ENCODE data around the gene NME9.

Gene NME9

DNA sequence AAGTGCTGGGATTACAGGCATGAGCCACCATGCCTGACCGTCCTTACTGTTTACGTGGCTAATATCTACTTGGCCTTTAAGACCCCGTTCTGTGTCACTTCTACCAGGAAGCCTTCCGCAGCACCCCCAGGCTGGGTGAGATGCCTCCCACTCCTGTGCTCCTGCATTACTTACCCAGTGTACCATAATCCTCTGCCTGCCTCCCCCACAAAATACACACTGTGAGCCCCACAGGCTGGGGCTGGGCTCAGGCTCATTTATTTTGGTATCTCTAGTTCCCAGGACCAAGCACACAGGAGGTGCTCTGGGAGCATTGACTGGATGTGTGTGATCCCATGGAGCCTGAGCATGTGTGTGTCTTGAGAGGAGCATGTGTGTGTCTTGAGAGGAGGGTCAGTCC lies 33.7 kb upstream of the NME9 start:
- no peak for DNase-seq (ENCODE audit: extremely low spot score, insufficient read length, low read depth)
- FAIRE-seq, result no peak

GRCh38 chr3:138362538-138362937 lies 32.9 kb upstream of the NME9 start:
- FAIRE-seq (no peak), DNase-seq (ENCODE audit: extremely low spot score, insufficient read length, low read depth) (no peak)

GRCh38 chr3:138361561-138361971 lies 31.9 kb upstream of the NME9 start:
- FAIRE-seq (no peak), DNase-seq (ENCODE audit: extremely low spot score, insufficient read length, low read depth) (no peak)

- DNase-seq (ENCODE audit: extremely low spot score, insufficient read length, low read depth), result no peak
- FAIRE-seq, result no peak
These were observed 31.3 kb upstream of the NME9 start for GRCh38 chr3:138360869-138361525.

GRCh38 chr3:138359919-138360868 lies 30.5 kb upstream of the NME9 start:
- no peak for DNase-seq (ENCODE audit: extremely low spot score, insufficient read length, low read depth)
- no peak for FAIRE-seq

GRCh38 chr3:138359148-138359918 lies 29.7 kb upstream of the NME9 start:
- DNase-seq (ENCODE audit: extremely low spot score, insufficient read length, low read depth) (no peak), FAIRE-seq (no peak)

- DNase-seq (ENCODE audit: extremely low spot score, insufficient read length, low read depth) (no peak), FAIRE-seq (no peak)
These were observed 27.2 kb upstream of the NME9 start for GRCh38 chr3:138356730-138357405.

- no peak for FAIRE-seq
- DNase-seq (ENCODE audit: extremely low spot score, insufficient read length, low read depth), result no peak
These were observed 25.4 kb upstream of the NME9 start for GRCh38 chr3:138355071-138355470.

- no peak for FAIRE-seq
- DNase-seq (ENCODE audit: extremely low spot score, insufficient read length, low read depth), result no peak
These were observed 24.7 kb upstream of the NME9 start for GRCh38 chr3:138354376-138354775.

GRCh38 chr3:138351916-138352550 lies 22.4 kb upstream of the NME9 start:
- FAIRE-seq (no peak), DNase-seq (ENCODE audit: extremely low spot score, insufficient read length, low read depth) (no peak)

- DNase-seq (ENCODE audit: extremely low spot score, insufficient read length, low read depth), result no peak
- FAIRE-seq, result no peak
These were observed 21.5 kb upstream of the NME9 start for GRCh38 chr3:138351151-138351550.

- no peak for FAIRE-seq
- no peak for DNase-seq (ENCODE audit: extremely low spot score, insufficient read length, low read depth)
These were observed 20.4 kb upstream of the NME9 start for GRCh38 chr3:138349926-138350665.

DNA sequence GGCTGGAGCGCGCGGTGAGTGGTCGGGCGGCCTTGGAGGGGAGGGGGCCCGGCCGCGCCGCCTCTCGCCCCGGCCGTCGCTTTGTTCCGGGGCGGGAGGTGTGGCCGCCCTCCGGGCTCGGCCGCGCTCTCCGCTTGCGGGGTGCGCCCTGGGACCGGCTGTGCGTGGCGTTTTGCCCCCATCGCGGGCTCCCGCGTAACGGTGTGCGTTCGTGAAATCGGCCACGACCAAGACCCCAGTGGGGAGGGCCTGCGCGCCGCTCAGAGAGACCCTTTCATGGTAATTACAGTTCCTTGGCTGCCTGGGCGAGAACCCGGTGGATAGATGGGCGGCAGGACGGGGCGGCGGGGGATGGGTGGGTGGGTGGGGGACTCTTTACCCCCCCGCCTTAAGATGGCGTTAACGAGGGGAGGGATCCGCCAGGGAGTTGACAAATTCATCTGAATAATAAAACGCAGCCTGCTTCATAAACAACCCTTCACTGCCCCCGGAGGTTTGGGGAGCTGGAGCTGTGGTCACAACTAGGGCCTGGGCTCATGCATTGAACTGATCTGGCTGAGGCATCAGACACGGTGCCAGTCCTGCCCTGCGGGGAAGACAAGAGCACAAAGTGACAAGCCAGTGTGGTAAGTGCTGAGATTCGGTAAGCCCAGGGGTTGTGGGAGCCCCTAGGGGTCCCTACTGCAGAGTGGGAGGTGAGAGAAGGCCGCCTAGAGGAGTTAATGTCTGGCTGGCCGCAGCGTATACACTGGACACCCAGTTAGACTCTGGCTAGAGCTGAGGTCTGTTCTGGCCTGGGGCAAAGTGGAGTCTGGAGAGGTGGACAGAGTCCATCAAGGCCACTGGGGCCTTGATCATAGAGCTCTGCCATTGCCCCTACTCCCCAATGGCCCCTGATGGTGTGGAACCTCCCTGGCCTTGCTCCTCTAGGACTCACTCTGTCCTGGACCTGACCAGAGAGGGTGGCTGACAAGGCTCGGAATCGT lies 19.4 kb upstream of the NME9 start:
- FAIRE-seq (no peak), DNase-seq (ENCODE audit: extremely low spot score, insufficient read length, low read depth) (no peak)

GRCh38 chr3:138347960-138348753 lies 18.5 kb upstream of the NME9 start, which contains the start of gene MRAS:
Gene MRAS, plus strand, starts transcription at chr3:138348579. Its CDS starts 24,305 bp downstream, at chr3:138372884.
- no peak for FAIRE-seq
- no peak for DNase-seq (ENCODE audit: extremely low spot score, insufficient read length, low read depth)

DNA sequence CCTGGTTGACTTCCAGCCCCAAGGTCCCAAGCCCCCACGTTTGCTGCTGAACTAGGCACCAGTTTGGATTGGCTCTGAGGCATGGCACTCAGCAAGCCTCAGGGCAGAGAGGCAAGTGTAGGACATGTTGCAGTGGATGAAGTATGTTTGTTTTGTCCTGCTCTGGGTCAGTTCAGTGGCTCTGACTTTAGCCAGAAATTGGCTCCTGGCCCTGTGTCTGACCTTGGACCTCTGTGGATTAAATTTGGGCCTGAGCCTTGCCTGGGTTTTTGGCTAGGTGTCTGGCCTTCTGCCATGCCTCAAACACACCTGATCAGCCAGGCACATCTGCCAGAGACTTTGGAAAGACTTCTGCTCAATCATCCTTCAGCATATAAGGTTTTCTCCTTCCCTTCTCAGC lies 15.1 kb upstream of the NME9 start:
- DNase-seq (ENCODE audit: extremely low spot score, insufficient read length, low read depth) (no peak), FAIRE-seq (no peak)

GRCh38 chr3:138340511-138340910 lies 10.9 kb upstream of the NME9 start:
- FAIRE-seq, result no peak
- DNase-seq (ENCODE audit: extremely low spot score, insufficient read length, low read depth), result no peak

DNA sequence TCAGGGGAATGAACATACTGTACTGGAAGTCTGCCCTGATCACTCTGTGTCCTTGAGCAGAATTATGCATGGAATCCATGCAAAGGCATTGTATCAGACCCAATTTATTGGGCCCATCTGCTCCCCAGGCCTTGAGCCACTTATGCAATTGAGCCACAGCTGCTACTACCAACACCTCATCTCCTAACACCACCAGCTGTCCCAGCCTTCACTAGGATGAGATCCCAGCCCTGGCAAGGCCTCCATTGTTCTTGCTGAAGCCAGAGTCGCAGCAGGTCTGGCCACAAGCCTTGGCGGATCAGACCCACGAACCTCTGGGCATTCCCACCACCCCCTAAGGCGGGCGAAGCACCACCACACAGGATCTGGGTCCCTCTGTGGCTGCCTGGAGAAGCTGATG lies 9.2 kb upstream of the NME9 start:
- FAIRE-seq, result no peak

More for the DNA sequence above, 9.2 kb upstream of the NME9 start:
- DNase-seq (ENCODE audit: extremely low spot score, insufficient read length, low read depth), result no peak
